Amniotic stem cell (primary cell): ENCODE measurements around the gene HOXD4.

ENCODE experiments used
- DNase-seq: peaks from one replicate; lab custom pipeline; 2025; lab: John Stamatoyannopoulos, UW

HOXD4 gene

GRCh38 chr2:176151442-176152287 is at the start of gene HOXD4:
Gene HOXD4 (plus strand): TSS chr2:176151550. CDS start chr2:176151634, 84 bp downstream.
- no peak for DNase-seq

GRCh38 chr2:176101842-176102241 is 49.5 kb upstream of the HOXD4 start:
- DNase-seq = no peak

DNA sequence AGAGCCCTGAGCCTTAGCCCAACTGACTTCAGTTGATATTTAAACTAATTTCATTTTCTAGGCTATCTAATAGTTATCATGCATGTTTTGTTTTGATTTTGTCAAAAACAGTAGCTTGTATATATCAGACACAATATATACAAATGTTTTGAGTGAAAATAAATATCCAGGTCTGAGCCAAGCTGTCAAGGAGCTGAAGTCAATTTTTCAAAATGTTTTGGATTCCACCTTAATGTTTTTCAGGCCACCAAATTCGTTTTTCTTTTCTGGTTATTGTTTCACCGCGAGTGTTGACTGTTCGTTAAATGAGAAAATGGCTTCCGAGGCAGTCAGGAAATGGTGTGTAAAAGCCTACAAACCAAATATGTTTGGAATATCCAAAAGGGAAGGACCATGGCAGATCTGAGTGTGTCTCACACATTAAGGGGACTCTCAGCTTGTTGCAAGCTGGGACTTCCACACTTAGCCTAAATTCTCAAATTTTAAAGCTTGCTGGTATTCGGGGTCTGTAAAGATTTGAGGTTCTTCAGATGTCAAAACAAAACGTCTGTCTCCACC is 49.0 kb upstream of the HOXD4 start:
- no peak for DNase-seq

DNA sequence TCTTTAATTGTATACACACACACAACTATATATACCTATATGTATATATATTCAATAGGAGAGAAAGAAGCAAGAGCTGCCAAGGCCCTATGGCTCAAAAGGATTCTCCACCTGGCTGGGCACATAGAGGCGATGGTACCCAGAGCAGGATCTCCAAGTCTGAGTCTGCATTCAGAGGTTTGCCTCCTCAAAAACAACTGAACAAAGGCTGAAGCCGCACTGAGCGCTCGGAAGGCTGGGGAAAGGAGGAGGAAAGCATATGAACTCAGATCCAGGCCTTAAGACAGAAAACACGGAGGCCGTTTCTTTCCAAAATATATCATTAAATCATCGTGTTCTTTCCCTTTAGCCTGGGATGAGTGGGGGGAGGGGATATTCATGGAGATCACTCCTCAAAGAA is 48.2 kb upstream of the HOXD4 start:
- no peak for DNase-seq

DNA sequence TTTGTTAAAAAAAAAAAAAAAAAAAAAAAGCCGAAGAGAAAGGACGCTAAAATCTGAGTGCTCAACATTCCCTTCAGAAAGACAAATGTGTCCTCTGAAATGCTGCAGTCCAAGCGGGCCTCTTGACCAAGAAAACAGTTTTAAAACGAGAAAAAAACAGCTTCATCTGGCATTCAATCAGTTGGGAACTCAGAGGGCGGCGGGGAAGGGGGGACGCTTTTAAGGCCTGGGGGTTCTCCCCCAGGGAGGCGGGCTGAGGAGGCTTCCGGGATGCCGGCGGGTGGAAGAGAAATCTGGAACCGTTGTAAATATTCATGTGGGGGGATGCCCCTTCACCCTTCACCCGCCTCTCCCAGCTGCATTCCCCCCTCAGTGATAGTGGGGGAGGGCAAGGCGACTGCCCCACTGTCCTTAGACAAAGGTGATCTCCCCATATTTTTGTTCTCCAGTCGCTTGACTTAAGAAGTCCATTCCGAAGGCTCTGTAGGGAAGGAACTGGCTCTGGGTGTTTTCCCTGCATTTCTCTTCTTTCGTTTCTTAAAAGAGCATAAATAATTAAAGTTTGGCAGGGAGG is 47.5 kb upstream of the HOXD4 start:
- no peak for DNase-seq

- no peak for DNase-seq
These were observed 46.9 kb upstream of the HOXD4 start for GRCh38 chr2:176104316-176105077.

GRCh38 chr2:176105078-176105729 is 46.1 kb upstream of the HOXD4 start:
- no peak for DNase-seq

DNA sequence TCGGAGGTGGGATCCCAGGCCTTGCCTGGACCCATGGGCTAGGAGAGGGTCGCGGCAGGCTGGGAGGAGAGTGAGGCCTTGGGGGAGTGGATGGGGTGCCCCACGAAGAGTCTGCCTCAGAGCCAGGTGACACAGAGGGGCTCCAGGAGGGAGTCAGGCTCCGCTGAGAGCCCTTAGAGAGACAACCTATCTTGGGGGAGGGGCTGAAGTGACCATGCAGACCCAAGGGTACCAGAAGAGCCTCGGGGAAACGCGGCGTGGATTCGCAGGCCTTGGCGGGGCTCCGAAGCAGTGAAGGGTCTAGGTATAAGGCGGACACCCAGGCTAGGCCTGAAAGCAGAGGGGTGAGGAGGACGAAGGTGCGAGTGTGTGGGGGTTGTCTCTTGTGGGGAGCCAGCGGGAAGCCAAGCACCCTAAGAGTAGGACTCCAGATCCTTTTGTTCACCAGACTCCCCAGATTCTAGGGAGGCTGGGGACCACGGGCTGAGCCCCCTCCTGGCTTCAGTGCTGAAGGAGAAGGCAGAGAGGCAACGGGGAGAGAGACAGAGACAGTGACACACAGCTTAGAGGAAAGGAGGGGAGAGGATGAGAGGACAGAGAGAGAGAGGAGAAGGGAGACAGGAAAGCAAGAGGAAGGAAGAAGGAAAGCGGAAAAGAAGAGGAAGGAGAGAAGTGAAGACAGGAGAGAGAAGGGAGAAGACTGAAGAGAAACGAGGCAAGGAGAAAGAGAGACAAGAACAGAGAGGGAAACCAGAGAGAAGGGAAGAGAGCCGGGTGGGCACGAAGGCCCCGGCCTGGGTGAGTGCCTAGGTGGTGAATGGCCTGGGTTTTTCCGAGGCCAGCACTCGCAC is 45.4 kb upstream of the HOXD4 start:
- no peak for DNase-seq

GRCh38 chr2:176106581-176107539 is 44.5 kb upstream of the HOXD4 start, which contains the start of gene HOXD11:
Gene HOXD11 (plus strand): TSS chr2:176107280. CDS start chr2:176107356, 76 bp downstream.
- DNase-seq = no peak

DNA sequence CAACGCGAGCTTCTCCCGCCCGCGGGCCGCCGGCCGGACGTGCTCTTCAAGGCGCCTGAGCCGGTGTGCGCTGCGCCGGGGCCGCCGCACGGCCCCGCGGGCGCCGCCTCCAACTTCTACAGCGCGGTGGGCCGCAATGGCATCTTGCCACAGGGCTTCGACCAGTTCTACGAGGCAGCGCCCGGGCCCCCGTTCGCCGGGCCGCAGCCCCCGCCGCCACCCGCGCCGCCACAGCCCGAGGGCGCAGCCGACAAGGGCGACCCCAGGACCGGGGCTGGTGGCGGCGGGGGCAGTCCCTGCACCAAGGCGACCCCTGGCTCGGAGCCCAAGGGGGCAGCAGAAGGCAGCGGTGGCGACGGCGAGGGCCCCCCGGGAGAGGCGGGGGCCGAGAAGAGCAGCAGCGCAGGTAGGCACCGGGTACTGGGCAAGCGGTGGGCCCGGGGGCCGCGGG is 43.6 kb upstream of the HOXD4 start:
- DNase-seq = no peak

DNA sequence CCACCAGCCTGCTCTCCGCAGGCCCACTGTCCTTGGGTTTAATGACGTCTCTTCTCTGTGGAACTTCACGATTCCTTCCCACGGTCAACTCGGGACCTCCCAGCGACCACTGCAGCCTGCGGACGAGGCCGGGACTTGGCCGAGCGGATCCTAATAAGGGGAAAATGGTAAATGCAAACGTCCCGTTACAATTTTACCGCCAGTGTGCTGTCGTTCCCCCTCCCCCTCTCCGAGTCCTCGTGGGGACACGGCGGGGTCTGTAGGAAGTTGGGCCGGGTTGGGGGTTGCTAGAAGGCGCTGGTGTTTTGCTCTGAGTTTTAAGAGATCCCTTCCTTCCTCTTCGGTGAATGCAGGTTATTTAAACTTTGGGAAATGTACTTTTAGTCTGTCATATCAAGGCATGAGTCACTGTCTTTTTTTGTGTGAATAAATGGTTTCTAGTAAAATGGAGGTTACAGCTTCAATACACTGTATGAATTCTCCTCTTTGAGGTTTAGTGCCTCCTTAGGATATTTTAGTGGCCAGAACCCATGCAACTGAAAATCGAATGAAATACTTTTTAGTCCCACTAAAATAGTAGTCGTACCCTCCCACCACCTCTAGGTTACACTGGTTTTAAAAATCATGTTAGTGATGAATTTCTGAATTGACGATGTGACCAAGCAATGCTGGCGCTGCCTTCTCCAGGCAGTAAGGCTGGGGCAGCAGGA is 42.0 kb upstream of the HOXD4 start:
- no peak for DNase-seq

DNA sequence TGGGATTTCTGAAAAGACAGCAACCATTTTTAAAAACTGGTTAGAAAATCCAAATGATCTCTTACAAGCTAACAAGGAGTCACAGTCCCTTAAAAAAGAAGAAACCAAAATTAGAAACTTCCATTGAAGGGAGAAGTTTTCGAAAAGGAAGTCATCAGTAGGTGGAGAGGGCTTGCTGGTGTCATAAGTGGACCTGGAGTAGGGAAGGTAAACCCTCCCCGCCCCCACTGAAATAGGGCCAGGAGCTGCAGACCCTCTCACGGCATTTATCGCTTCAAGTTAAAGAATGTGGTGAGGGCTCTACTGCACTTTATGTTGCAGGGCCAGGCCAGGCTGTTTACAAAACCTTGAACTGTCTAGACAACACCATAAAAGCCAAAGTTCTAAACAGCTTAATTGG is 41.4 kb upstream of the HOXD4 start:
- no peak for DNase-seq

DNA sequence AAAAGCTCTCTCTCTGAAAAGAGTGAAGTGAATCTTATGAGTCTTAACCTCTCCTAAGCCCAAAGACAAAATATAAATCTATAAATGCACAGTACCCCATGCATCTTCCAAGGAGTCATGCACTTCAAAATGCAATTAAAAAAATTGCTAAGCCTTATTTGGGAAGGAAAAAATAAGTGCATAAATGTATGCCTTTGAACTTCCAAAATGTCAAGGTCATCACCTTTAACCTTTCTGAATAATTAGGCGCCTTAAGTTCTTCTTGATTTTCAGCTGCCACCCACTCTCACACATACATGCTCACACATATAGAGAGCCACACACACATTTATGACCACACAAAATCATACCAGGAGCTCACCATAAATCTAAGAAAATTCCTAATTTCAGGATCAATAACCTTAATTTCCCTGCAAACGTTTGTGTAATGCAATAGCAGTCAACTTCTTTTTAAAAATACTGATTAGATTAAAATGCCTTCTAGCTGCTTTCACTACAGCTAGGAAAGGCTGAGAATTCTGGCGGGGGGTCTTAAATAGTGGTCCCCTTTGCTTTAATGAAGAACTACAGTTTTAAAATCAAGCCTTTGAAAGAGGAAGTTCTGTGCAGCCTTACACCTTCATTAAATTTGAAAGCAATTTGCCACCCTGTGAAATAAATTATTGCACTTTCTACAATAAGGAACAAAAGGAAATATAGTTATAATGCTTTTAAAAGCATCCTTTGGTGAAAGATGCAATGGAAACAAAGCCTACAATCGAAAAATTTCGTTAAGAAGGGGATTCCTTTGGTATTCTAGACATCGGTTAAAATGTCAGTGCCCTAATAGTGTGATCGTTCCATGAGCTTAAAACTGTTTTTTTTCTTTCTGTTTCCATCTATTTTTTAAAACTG is 40.7 kb upstream of the HOXD4 start:
- DNase-seq = no peak

DNA sequence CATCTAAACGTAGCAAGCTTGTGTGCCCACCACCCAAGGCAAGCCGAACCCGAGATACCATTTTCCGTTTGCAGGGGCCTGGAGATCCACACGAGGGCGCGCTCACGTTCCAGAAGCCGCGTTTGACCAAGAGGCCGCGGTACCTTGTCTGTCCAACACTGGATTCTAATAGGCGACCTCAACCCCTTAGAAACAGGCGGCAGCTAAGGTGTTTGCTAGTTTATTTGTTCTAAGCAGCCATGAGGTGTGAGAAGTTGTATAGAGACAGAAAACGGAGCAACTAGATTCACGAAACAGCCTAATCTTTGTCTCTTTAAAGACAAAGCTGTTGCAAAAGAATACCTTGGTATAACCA is 40.1 kb upstream of the HOXD4 start:
- no peak for DNase-seq

- no peak for DNase-seq
These were observed 39.4 kb upstream of the HOXD4 start for GRCh38 chr2:176111846-176112374.

DNA sequence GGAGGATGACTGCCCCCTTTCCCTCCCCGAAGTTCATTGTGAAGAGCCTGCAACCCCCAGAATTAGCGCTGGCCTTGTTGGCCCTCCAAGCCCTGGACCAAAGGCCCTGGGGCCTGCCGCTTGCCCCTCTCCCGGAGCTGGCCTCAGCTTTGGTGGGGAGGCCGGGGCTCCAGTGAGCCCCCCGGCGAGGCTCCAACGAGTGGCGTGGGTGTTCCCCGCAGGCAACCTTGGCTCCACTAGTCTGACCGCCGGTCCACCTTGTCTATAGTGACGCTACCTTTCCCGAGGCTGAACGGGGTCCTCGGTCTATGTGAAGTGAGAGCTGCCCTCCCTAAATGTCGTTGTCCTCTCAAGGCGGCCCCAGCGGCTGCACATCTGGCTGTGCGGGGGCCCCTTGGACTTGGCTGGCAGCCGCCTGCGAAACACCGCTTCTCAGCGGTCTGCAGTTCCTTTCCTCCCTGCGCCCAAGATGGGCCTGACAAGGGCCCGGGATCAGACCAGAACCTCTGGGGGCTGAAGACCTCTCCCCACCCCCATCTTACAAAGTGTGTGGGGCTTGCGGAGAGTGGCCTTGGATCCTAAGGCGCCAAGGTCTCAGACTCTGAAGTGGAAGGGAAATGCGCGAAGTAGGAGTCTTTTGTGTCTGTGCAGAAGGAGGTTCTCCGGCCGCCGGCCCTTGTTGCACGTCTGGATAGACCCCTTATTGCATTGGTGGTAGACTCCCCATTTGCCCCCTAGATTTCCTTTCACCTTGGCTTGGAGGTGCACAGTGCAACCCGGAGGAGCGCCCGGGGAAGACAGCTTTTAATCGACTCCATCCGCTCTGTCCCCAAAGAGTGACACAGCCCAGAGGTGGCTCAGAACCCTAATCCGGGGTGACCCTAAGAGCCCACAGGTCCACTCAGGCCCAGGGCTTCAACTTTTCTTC is 38.7 kb upstream of the HOXD4 start:
- DNase-seq = no peak
